Duodenal mucosa (tissue), 2 donors: ENCODE measurements around the gene B3GALT4.

Experiments used
- H3K27ac ChIP-seq: one replicate; pipeline ENCODE4 v1.7.0; 2013; ENCODE audit warnings: low read depth, low read length
- H3K27me3 ChIP-seq, 2 donors: one replicate each; pipeline ENCODE4 v1.7.0; 2013; ENCODE audit warnings: low read length in 2 of 2, control low read depth in 1 of 2; ENCODE audit not compliant: insufficient read depth in 2 of 2, control insufficient read depth in 1 of 2
- H3K36me3 ChIP-seq, 2 donors: one replicate each; pipeline ENCODE4 v1.7.0; 2013; ENCODE audit warnings: low read length in 2 of 2, control low read depth in 1 of 2; ENCODE audit not compliant: insufficient read depth in 2 of 2, control insufficient read depth in 1 of 2
- H3K4me1 ChIP-seq, 2 donors: one replicate each; pipeline ENCODE4 v1.7.0; 2013; ENCODE audit warnings: low read length in 2 of 2, control low read depth in 1 of 2; ENCODE audit not compliant: insufficient read depth in 2 of 2, control insufficient read depth in 1 of 2
- H3K4me3 ChIP-seq, 2 donors: one replicate each; pipeline ENCODE4 v1.7.0; 2013; ENCODE audit warnings: low read length in 2 of 2, low read depth in 1 of 2
- H3K9ac ChIP-seq, 2 donors: one replicate each; pipeline ENCODE4 v1.7.0; 2013; ENCODE audit warnings: low read length in 2 of 2, low read depth in 1 of 2
- H3K9me3 ChIP-seq, 2 donors: one replicate each; pipeline ENCODE4 v1.7.0; 2013; ENCODE audit warnings: low read length in 2 of 2, control low read depth in 1 of 2; ENCODE audit not compliant: control insufficient read depth in 1 of 2

B3GALT4 gene

GRCh38 chr6:33289784-33290315, 12.9 kb downstream of the B3GALT4 start:
- H3K9me3 ChIP-seq, result no peaks in the 10 kb centered on the region
- H3K27me3 ChIP-seq, result no peaks in the 10 kb centered on the region
- H3K27ac ChIP-seq, result no peak overlapping the region
- H3K36me3 ChIP-seq, result peaks cover 25 to 49% of the 10 kb centered on the region in 2 donors
- H3K4me3 ChIP-seq, result peak overlapping the region; percentile 88 to 94
- H3K9ac ChIP-seq, result peak overlapping the region; percentile 52 to 91
- H3K4me1 ChIP-seq, result peaks cover 18 to 21% of the 10 kb centered on the region in 2 donors

GRCh38 chr6:33290459-33290858, 13.5 kb downstream of the B3GALT4 start:
- H3K36me3 ChIP-seq, result peaks cover 25 to 45% of the 10 kb centered on the region in 2 donors

GRCh38 chr6:33292996-33293682, 16.2 kb downstream of the B3GALT4 start:
- no peak overlapping the region for H3K27ac ChIP-seq
- H3K4me3 ChIP-seq, result no peak overlapping the region
- H3K4me1 ChIP-seq, result peaks cover 22 to 26% of the 10 kb centered on the region in 2 donors
- H3K9me3 ChIP-seq, result no peaks in the 10 kb centered on the region
- no peak overlapping the region for H3K9ac ChIP-seq
- H3K27me3 ChIP-seq, result no peaks in the 10 kb centered on the region
- H3K36me3 ChIP-seq, result peaks cover 14 to 37% of the 10 kb centered on the region in 2 donors

More at GRCh38 chr6:33290459-33290858, 13.5 kb downstream of the B3GALT4 start:
- H3K4me1 ChIP-seq, result peaks cover 18 to 21% of the 10 kb centered on the region in 2 donors
- no peaks in the 10 kb centered on the region for H3K27me3 ChIP-seq
- H3K4me3 ChIP-seq, result peak overlapping the region; percentile 88 to 94
- no peak overlapping the region for H3K27ac ChIP-seq
- peak overlapping the region in 1 of 2 donors; percentile 91 for H3K9ac ChIP-seq
- no peaks in the 10 kb centered on the region for H3K9me3 ChIP-seq

GRCh38 chr6:33294086-33294823, 17.3 kb downstream of the B3GALT4 start:
- H3K27ac ChIP-seq, result no peak overlapping the region
- no peaks in the 10 kb centered on the region for H3K27me3 ChIP-seq
- H3K36me3 ChIP-seq, result peaks cover 14 to 37% of the 10 kb centered on the region in 2 donors
- no peak overlapping the region for H3K4me3 ChIP-seq
- no peak overlapping the region for H3K9ac ChIP-seq
- H3K4me1 ChIP-seq, result peaks cover 18 to 20% of the 10 kb centered on the region in 2 donors
- H3K9me3 ChIP-seq, result no peaks in the 10 kb centered on the region

- Histone ChIP-seq H3K27me3 (no peaks in the 10 kb centered on the region), H3K9ac (no peak overlapping the region), H3K4me3 (no peak overlapping the region), H3K36me3 (peaks cover 14 to 37% of the 10 kb centered on the region in 2 donors), H3K9me3 (no peaks in the 10 kb centered on the region), H3K4me1 (peaks cover 8 to 17% of the 10 kb centered on the region in 2 donors), H3K27ac (no peak overlapping the region)
These were observed 18.9 kb downstream of the B3GALT4 start for GRCh38 chr6:33295621-33296369.

- Histone ChIP-seq H3K27ac (no peak overlapping the region), H3K27me3 (no peaks in the 10 kb centered on the region), H3K4me3 (peak overlapping the region; percentile 67 to 71), H3K4me1 (peaks cover 6 to 20% of the 10 kb centered on the region in 2 donors), H3K9ac (peak overlapping the region; percentile 44 to 92), H3K9me3 (no peaks in the 10 kb centered on the region), H3K36me3 (peaks cover 6 to 33% of the 10 kb centered on the region in 2 donors)
These were observed 20.0 kb downstream of the B3GALT4 start for GRCh38 chr6:33296797-33297405.

- Histone ChIP-seq H3K4me1 (peaks cover 6 to 20% of the 10 kb centered on the region in 2 donors), H3K9ac (peak overlapping the region; percentile 44 to 92), H3K27ac (peak overlapping the region; percentile 40), H3K9me3 (no peaks in the 10 kb centered on the region), H3K27me3 (no peaks in the 10 kb centered on the region), H3K4me3 (peak overlapping the region; percentile 67 to 71), H3K36me3 (peaks cover 4 to 29% of the 10 kb centered on the region in 2 donors)
These were observed 20.6 kb downstream of the B3GALT4 start for GRCh38 chr6:33297406-33297955.

- no peaks in the 10 kb centered on the region for H3K9me3 ChIP-seq
- H3K27ac ChIP-seq, result peak overlapping the region; percentile 61
- no peaks in the 10 kb centered on the region for H3K27me3 ChIP-seq
- peak overlapping the region; percentile 80 to 92 for H3K9ac ChIP-seq
- H3K4me3 ChIP-seq, result peak overlapping the region; percentile 72 to 85
- peaks cover 4 to 29% of the 10 kb centered on the region in 2 donors for H3K36me3 ChIP-seq
- H3K4me1 ChIP-seq, result peaks cover 6 to 20% of the 10 kb centered on the region in 2 donors
These were observed 21.2 kb downstream of the B3GALT4 start for GRCh38 chr6:33297956-33298772.
